ENCODE results near the gene MIR17HG.

MIR17HG gene

GRCh38 chr13:91308299-91308698 is 39.2 kb upstream of the MIR17HG start:
- no peak for DNase-seq (ENCODE audit: low read depth)
- peak; percentile 26; the same call in 1 of the 2 replicates for TF ChIP-seq CTCF (IDR thresholded peaks at IDR 0.05; ENCODE audit: control insufficient read depth, extremely low read depth, insufficient read depth)
- H3K4me3 ChIP-seq (ENCODE audit: low read depth, low read length) = no peak overlapping the region

- H3K4me3 ChIP-seq (ENCODE audit: low read depth, low read length) = no peak overlapping the region
- TF ChIP-seq CTCF (IDR thresholded peaks at IDR 0.05; ENCODE audit: control insufficient read depth, extremely low read depth, insufficient read depth) = no peak
- no peak for DNase-seq (ENCODE audit: low read depth)
These were observed 36.0 kb upstream of the MIR17HG start for GRCh38 chr13:91311491-91311890.

GRCh38 chr13:91312324-91312723 is 35.2 kb upstream of the MIR17HG start:
- no peak for TF ChIP-seq CTCF (IDR thresholded peaks at IDR 0.05; ENCODE audit: control insufficient read depth, extremely low read depth, insufficient read depth)
- no peak overlapping the region for H3K4me3 ChIP-seq (ENCODE audit: low read depth, low read length)
- no peak for DNase-seq (ENCODE audit: low read depth)

GRCh38 chr13:91313103-91313502 is 34.4 kb upstream of the MIR17HG start:
- DNase-seq (ENCODE audit: low read depth) = no peak
- TF ChIP-seq CTCF (IDR thresholded peaks at IDR 0.05; ENCODE audit: control insufficient read depth, extremely low read depth, insufficient read depth) = peak; percentile 44
- no peak overlapping the region for H3K4me3 ChIP-seq (ENCODE audit: low read depth, low read length)

- no peak overlapping the region for H3K4me3 ChIP-seq (ENCODE audit: low read depth, low read length)
- no peak for TF ChIP-seq CTCF (IDR thresholded peaks at IDR 0.05; ENCODE audit: control insufficient read depth, extremely low read depth, insufficient read depth)
- DNase-seq (ENCODE audit: low read depth) = no peak
These were observed 33.9 kb upstream of the MIR17HG start for GRCh38 chr13:91313581-91313980.

- no peak for TF ChIP-seq CTCF (IDR thresholded peaks at IDR 0.05; ENCODE audit: control insufficient read depth, extremely low read depth, insufficient read depth)
- no peak for DNase-seq (ENCODE audit: low read depth)
- no peak overlapping the region for H3K4me3 ChIP-seq (ENCODE audit: low read depth, low read length)
These were observed 32.6 kb upstream of the MIR17HG start for GRCh38 chr13:91314888-91315287.

- no peak for TF ChIP-seq CTCF (IDR thresholded peaks at IDR 0.05; ENCODE audit: control insufficient read depth, extremely low read depth, insufficient read depth)
- no peak for DNase-seq (ENCODE audit: low read depth)
- no peak overlapping the region for H3K4me3 ChIP-seq (ENCODE audit: low read depth, low read length)
These were observed 28.6 kb upstream of the MIR17HG start for GRCh38 chr13:91318886-91319285.

All from LNCaP clone FGC (cell line).